ENCODE results near the gene XYLT1.

The XYLT1 gene

DNA sequence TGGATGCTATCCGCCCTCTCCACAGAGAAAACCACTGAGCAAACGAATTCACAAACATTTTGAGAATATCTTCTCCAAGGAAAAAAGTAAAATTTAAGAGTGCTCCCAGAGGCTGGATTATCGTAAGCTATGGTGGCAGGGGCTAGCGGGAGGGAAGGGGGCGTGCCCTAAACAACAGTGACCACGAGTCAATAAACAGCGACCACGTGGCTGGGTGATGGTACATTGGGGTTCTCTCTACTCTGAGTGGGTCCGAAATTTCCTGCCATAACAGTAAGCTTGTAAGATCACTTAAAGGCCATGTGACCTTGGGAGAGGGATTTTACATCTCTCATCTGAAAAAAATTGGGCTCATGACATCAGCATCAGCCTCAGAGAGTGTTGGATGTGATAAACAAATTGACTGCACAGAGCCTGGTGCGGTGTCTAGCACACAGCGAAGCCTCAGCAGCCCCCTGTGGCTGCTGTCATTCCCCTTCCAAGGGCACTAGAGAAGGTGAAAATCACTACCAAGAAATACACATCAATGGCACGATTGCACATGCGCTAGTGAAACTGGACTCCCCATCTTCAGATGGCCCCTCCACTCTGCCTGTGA lies 213.2 kb downstream of the XYLT1 start:
- DNase-seq (ENCODE audit: low read depth): no peak

DNA sequence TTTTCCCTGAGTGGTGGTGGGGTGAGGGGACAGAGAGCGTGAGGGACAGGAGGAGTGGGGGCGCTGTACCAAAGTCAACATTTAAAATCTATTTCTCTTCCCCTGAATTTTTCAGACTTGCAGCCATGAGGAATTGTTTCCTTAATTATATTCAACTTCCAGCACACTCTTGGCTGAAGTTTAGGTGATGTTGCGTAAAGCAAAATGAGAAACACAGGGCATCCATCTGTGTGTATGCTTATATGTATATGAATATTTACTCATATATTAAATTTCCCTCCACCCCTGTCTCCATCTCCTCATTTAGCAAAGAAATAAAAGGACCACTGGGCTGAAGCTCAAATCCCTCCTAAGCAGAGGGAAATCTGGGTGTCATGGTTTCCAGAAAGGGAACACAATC lies 218.1 kb downstream of the XYLT1 start:
- DNase-seq (ENCODE audit: low read depth): no peak

DNA sequence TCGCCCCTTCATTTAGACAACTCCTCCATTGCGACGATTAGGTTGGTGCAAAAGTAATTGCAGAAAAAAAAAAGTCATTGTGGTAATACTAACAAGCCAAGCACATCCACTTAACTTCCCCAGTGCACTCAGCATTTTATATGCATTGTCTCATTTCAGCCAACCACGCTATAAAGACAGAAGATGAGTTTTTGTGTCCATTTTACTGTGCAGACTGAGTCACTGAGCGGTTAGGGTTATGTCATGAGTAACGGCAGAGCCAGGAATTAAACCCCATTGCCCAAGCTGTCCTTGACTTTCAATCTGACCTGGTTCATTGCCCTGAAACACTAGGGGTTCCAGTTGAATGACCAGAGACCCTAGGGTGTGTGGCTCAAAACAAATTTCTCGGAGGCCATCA lies 218.7 kb downstream of the XYLT1 start:
- DNase-seq (ENCODE audit: low read depth): no peak

DNA sequence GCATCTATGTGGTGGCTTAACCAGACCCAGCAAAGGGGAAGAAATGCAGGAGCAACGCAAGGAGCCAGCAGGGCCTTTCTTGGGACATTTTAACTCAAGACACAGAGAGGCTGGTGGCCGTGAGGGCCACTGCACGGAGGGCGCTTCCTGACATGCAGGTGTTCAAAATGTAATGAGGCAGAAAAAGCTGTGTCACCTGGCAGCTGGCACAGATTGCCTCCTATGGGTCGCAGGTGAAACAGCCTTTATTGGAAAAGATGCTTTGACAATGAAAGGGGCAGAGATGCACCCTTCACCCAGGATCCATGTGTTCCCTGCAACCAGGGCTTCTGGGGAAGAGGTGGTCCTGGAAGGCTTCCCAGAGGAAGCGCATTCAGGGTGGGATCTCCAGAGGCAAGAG lies 219.3 kb downstream of the XYLT1 start:
- DNase-seq (ENCODE audit: low read depth): no peak

DNA sequence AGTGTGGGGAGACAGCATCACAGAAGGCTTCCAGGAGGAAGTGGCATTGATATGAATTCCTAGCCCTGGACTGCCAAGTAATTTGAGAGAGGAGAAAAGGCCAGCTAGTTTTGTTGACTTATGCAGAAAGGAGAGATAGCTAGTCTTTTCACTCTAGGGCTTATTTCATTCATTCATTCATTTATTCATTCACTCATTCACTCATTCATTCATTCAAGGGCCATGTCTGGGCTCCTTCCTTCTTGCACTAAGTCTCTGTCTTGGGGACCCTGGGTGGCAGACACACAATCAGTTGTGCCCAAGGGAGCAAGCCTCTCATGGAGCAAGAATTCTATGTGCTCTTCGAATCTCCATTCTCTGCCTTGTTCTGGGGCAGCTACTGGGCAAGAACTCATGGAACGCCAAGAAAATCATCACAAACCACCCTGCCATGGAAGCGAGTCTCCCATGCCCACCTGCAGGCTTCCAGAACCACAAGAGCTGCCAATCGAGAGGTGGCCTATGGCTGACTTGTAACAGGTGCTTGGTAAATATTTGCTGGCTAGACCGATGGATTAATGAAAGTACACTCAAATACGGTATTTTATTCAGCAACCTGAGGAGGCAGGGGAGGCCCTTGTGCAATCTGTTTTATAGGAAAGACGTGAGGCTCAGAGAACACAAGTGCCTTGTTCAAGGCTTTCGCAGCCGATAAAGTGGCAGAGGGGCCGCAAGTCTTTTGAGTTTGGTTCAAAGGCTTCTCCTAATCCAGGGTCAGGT lies 223.6 kb downstream of the XYLT1 start:
- DNase-seq (ENCODE audit: low read depth): no peak

DNA sequence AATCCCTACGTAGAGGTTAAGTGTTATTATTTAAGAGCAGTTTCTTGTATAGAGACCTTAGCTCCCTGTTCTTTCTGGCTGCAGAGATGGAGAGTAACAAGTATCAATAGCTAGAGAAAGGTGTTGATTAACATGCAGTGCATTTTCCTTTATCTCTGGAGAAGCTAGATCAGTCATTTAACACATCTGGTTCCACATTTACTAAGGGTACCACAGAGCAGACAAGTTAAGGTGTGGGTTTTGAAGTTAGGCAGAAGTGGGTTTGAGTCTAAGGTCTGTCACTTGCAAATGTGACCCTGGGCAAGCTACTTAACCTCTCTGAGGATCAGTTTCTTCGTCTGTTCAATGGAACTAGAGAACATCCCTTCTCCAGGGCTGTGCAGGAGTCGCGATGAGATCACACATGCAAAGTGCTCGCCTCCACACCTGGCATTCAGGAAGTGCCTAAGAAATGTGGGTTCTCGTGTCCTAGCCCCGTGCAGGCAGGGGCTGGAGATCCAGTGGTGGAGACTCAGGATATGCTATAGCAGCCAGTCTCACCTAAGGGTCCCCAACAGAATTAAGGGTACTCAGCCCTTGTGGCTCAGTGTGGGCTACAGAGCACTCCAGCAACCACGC lies 224.4 kb downstream of the XYLT1 start:
- DNase-seq (ENCODE audit: low read depth): no peak

DNA sequence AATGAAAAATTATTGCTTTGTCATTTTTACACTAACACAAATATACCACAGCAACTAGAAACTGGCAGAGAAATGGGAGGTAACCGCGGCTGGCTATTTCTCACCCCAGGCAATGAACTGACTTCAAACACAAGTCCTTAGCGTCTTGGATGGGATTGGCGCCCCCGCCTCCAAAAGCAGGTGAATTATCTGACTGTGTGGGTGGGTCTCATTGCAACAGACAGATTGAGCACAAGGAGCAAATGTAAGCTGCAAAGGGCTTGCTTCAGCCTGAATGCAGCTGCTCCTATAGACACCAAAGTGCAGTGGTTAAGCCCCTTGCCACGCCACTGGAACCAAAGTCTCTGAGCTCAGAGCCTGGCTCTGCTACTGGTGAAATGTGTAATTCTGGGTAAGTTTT lies 225.0 kb downstream of the XYLT1 start:
- DNase-seq (ENCODE audit: low read depth): no peak

DNA sequence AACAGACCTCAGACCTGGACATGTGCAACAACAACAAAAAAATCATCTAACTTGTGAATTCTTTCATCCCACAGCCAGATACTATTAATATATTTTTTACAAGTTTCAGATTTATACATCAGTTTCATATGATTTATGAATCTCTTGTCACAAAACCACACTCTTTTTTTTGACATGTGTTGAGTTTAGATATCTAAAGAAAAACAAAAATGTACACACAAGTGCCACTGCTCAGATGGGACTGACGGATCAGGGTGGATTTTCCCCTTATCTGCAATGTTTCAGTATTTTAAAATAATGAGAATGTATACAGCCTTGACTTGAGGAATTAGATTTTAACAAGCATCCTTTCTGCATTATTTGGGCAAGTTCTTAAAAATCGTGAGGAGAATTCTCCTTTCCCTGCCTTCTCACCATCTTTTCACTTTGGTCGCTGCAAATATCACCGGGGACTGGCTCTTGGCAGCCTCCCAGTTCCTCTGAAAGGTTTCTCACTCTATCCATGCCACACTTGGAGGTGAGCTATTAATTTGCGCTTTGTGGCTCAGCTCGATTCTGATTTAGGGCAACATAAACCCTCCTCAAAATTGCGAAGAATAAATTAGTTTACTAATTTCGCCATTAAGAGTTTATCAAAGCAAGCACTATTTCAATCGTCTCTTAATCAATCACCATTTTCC lies 225.7 kb downstream of the XYLT1 start:
- DNase-seq (ENCODE audit: low read depth): no peak

DNA sequence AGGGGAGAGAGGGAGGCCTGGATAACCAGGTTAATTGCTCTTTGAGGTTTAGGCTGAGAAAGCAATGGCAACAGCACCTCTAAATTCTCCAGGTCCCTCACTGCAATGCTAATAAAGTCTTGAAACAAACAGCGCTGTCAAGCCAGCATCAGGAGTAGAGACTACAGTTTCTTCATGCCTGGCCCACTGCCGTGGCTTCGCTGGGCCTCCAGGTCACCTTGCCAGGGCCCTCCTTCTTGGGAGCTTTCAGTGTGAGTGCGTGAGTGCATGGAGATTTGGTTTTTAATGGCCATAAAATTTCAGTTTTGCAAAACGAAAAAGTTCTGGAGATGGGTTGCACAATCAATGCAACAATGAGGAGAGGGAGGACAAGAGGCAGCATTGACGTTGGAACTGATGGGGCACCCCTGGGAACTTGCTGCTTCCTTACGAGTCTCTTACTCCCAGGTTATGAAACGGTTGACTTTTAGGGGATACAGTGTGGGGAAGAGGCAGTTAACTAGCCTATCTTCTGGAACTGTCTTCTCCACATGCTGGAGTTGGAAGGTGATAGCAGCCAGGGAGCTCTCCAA lies 229.4 kb downstream of the XYLT1 start:
- no peak for DNase-seq (ENCODE audit: low read depth)

DNA sequence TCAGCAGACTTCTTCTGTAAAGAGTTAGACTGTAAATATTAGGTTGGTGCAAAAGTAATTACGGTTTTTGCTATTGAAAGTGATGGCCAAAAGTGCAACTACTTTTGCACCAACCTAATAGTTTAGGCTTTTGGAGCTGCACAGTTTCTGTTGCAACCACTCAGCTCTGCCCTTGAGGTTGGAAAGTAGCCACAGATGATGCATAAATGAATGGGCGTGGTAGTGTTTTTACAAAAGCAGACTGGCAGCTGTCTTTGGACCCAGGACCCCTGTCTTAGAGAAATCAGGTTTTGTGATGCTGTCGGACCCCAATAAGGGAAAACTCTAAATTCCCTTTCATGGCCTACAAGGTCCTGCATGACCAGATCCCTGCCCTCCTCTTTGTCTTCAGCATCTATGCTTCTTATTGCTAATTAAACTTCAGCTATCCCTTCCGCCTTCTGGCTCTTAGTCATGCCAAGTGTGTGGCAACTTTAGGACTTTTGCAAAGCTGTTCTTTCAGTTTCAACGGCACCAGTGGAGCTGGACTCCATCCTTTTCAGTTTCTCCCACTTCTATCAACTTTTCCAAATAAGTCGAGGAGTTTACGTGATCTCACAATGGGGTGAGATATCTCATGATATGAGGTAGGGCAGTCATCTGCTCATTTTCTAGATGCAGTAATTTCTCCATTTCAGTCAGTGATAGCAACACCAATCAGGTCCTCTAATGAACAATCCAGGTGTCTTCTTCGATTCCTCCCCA lies 232.3 kb downstream of the XYLT1 start:
- no peak for DNase-seq (ENCODE audit: low read depth)

DNA sequence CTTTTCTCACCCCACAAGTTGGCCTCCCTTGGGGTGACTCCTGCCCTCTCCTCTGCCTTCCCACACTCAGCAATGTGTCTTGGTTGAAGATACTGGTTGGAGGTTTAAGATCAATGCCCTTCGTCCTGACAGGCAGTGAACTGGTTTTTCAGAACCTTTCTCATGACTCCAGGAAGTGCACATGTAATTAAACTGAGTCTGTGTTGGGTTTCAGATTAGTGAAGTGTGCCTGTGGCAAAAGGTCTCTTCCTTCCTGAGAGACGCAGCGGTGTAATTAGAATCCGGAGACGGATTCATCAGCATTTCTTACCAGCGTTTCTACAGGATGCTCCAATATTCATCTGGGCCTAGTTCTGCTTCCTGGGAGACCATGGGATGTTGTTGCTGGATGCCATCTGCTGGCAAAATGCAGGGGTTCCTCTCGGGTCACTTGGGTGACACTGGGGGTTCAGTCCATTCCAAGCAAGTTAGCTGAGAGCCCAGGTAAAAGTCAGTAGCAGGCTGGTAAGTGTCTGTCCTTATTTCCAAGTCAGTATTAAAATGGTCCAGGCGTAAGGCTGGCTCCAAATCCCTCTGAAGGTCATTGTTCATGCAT lies 233.3 kb downstream of the XYLT1 start:
- DNase-seq (ENCODE audit: low read depth): no peak

DNA sequence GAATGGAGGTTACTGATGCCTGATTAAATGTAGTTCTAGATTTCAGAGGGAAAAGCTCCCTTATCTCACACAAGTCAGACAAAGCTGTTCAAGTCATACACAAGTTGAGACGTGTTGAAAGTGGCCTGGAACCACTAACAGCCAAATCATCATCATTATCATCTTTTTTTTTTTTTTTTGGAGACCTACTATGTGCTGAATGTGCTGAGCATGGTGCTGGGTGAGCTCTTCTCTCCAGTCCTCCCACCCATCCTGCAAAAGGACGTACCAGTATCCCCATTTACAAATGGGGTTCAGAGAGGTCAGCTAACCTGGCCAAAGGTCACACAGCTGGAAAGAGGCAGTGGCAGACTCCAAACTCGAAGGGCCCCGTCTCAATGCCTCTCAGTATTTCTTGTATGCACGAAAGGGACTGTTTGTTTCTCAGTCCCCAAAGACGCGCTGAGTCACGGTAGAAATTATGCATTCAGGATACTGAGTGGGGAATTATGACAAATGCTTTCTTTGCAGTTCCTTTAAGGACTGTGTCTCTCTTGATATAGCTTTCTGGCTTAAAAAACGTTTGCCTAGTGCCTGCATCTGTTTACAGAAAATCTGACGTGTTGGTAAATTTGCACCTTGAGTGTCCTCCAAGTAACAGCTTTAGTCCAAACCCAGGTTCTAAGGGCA lies 235.5 kb downstream of the XYLT1 start:
- no peak for DNase-seq (ENCODE audit: low read depth)

DNA sequence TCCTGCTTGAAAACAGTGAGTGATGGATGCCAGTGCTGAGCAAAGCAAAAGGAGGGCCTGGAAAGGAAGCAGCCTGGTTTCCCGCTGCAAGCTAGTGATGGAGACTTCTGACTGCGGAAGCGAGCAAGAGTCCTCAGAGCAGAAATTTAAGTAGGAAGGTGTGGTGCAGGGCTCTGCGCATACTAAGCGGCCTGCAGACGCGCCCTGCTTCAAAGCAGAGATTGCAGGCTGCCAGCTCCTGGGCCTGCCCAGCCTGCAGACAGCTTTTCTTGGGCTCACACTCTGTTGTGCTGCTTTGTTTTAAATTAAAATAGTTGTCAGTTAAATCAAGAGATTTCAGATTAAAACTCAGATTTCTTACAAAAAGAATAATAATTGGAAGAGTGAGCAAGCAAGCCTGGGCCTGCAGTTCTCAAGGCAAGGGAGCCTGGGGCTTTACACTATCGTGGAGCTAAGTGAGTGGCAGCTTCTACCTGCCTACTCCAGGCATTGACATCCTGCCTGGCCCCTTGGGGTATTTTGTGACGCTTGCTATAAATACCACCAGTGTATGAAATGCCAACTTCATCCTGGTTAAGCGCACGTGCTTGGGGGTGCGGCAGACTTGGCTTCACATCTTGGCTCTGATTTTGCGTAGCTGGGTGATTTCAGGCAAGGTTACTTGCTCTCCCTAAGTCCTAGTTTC lies 237.3 kb downstream of the XYLT1 start:
- DNase-seq (ENCODE audit: low read depth): no peak

DNA sequence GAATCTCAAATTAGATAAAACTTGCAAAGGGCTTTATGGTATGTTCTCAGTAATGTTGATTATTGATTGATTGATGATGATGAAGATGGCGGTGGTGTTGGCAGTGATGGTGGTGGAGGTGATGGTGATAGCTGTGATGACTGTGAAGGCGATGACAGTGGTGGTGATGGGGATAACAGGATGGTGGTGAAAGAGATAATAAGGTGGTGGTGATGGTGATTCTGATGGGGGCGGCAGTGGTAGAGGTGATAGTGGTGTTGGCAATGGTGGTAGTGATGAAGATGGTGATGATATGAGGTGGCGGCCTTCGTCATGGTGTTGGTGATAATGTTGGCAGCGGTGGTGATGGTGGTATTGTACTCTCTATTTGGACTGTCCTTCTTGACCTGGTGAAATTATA lies 238.3 kb downstream of the XYLT1 start:
- DNase-seq (ENCODE audit: low read depth): no peak

DNA sequence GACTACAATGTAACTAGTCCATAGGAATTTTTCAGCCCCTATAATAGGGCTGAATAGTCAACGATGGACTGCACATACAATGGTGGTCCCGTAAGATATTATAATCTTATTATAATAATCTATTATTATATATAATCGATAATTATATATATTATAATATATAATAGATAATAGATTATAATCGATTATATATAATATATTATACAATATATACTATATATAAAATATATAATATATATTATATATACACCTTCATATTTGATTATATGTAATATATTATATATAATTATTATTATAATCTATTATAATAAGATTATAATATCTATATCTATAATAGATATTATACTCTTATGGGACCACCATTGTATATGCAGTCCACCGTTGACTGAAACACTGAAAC lies 238.8 kb downstream of the XYLT1 start:
- DNase-seq (ENCODE audit: low read depth): no peak

DNA sequence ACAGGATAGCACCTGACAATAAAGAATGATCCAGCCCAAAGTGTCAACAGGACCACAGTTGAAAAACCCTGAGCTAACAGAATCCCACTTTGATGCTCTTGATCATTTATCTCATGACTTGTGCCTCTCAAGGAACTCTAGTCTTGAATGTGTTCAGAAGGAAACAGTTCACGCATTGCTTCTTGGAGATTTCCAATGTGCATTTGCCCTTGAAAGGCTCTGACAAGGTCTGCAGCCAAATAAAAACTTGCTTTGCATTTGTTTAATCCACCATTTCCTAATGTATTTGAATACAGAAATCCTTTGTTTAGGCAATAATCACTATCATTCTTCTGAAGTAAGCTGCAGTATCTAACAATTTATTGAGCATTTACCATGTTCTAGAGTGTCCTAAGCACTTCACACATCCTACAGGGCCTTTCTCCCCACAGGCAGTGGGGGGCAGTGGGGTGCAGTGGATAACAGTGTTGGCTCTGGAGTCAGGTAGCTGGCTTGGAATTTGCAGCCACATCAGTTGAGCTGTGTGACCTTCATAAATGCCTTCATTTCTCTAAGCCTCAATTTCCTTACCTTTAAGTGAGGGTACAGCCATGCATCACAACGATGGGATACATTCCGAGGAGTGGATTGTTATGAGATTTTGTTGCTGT lies 239.7 kb downstream of the XYLT1 start:
- DNase-seq (ENCODE audit: low read depth): no peak

DNA sequence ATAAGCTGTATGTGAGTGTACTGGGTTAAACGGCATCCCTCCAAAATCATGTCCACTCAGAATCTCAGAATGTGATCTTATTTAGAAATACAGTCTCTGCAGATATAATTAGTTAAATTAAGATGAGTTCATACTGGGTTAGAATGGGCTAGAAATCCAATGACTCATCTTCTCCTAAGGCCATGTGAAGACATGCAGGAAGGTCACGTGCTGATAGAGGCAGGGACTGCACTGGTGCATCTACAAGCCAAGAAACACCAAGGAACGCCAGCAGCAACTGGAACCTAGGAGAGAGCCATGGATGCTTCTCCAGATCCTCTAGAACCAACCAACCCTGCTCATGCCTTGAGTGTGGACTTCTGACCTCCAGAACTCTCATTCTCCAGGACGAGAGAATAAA lies 241.0 kb downstream of the XYLT1 start:
- no peak for DNase-seq (ENCODE audit: low read depth)

DNA sequence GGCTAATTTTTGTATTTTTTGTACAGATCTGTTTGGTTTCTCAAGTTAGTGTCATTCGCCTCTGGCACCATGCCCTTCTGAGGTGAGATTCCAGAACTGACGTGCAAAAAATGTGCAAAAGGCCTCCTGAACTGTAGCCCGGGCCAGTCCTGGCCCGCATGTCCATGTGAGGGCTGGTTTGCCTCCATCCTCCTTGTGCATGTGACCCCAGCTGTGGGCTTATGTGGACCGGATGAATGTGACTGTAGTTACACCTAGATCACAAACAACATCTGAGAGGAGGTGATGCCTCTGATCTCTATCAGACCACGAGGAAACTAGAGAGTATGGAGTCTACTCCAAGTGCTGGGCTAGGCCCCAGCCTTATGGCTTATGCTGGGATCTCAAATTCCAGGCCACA lies 241.6 kb downstream of the XYLT1 start:
- DNase-seq (ENCODE audit: low read depth): no peak

DNA sequence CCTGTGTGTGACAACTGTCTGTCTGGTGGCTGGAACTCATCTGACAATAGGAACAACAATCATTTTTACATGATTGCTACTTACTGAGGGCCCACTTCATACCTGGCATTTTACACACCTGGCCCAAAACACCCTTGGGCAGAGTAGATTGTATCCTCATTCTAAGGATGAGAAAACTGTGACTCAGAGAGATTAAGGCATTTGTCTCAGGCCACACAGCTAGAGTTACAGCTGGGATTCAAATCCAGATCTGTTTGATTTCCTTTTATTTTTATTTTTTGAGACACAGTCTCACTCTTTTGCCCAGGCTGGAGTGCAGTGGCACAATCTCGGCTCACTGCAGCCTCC lies 242.1 kb downstream of the XYLT1 start:
- no peak for DNase-seq (ENCODE audit: low read depth)

Data from activated T-cell treated with anti-CD3 and anti-CD28 coated beads for 24 hours (primary cell).